WI38 (cell line): Measurements from ENCODE around the gene GMDS.

Source experiments
- H3K4me3 ChIP-seq: 2 replicates; pipeline ENCODE4 v1.5.1; 2011; ENCODE audit warnings: low read depth, mild to moderate bottlenecking, control low read depth, low read length
- TF ChIP-seq, protein P1 (sequence below): IDR thresholded peaks from 2 replicates; pipeline ENCODE4 v1.5.1; 2012; ENCODE audit warnings: low read depth, mild to moderate bottlenecking, control low read depth, low read length

The GMDS gene

DNA sequence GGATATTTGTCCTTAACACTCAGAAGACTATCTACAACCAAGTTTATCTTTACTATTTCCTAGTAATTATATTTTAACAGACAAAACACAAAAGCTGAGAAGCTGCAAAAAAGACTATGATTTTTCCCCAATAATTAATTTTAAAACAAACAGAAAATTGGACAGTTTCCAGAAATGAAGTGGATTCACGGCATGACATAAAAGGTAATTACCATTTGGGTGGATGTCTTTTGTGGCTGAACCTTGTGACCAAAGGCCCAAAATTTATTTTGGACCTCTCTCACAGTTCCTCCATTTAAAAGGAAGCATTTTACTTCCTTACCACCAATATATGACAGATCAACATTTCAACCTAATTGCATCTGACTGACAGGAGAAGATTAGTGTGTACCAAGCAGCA is 90.2 kb downstream of the GMDS start:
- no peak overlapping the region for H3K4me3 ChIP-seq
- TF ChIP-seq, protein P1, sequence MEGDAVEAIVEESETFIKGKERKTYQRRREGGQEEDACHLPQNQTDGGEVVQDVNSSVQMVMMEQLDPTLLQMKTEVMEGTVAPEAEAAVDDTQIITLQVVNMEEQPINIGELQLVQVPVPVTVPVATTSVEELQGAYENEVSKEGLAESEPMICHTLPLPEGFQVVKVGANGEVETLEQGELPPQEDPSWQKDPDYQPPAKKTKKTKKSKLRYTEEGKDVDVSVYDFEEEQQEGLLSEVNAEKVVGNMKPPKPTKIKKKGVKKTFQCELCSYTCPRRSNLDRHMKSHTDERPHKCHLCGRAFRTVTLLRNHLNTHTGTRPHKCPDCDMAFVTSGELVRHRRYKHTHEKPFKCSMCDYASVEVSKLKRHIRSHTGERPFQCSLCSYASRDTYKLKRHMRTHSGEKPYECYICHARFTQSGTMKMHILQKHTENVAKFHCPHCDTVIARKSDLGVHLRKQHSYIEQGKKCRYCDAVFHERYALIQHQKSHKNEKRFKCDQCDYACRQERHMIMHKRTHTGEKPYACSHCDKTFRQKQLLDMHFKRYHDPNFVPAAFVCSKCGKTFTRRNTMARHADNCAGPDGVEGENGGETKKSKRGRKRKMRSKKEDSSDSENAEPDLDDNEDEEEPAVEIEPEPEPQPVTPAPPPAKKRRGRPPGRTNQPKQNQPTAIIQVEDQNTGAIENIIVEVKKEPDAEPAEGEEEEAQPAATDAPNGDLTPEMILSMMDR, result no peak

DNA sequence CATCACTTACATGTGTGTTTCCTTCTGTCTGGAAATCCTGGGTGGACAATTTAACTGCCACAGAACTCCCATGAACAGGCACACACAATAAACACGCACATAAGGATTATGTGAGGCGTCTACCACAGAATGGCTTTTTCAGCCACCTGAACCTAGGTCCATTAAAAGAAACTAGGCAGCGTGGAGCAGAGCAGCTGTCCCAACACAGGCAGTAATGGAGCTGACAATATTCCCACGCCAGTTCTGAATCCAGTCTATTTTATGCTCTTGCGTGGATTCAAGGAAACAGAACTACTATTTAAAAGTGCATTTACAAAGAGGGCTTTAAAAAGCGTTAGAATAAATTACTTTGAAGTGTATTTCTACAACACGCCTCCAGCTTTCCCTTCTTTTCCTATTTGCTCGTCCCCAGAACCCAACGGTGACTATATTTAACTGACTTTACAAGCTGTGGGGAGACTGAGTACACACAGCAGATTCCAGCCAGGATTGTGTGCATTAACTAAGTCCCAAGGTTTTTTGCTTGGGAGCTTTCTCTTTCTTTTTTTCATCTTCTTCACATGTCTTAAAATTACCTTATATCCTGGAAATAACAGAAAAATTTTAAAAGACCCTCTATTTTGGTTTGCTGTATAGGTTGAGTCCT is 95.9 kb downstream of the GMDS start:
- no peak overlapping the region for H3K4me3 ChIP-seq
- TF ChIP-seq, protein P1, result no peak

DNA sequence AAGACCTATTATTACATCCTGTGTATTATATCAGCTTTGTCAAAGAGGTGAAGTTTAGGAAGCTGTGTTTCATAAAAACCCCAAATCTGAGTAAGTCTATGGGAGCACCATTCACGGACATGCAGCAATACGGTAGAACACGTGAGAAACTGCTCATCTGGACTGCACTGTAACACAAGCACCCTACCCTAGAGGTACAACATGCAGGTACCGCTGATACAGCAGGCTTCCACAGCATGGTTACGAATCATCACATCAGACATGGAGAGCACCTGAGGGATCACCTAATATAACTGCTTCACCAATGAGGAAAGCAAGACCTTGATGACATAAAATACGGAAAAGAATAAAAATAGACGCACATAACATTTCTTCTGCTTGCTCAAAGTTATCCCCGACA is 96.7 kb downstream of the GMDS start:
- no peak overlapping the region for H3K4me3 ChIP-seq

DNA sequence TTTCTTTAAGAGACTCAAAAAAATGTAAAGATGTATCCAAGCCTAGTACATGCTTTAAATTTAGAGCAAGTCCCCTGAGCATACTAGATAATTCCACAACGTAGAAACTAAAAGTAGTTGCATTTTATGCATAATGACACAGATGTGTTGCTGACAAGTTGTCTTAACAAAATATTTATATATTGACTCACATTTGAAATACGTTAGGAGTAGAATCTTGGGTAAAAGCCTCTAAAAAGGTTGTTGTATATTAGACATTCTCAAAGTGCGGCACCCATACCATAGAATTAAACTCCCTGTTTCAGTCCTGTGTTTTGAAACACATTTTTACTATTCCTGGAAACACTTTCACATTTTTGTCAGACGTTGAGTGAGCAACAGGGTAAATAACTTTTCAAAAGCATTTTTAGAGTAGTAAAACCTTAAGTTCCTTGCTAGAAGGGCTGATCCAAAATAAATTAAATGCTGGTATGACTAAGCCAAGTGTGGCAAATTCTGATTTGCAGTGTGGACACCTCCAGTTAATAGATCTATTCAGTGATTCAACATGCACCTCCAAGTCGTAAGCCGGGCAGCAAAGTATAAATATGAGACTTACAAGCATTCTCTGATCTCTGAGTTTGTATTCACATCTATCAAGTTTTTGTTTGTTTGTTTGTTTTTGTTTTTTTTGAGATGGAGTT is 97.5 kb downstream of the GMDS start:
- TF ChIP-seq, protein P1, result no peak
- peak overlapping the region; percentile 18 for H3K4me3 ChIP-seq

More for the DNA sequence above, 96.7 kb downstream of the GMDS start:
- TF ChIP-seq, protein P1, result no peak

DNA sequence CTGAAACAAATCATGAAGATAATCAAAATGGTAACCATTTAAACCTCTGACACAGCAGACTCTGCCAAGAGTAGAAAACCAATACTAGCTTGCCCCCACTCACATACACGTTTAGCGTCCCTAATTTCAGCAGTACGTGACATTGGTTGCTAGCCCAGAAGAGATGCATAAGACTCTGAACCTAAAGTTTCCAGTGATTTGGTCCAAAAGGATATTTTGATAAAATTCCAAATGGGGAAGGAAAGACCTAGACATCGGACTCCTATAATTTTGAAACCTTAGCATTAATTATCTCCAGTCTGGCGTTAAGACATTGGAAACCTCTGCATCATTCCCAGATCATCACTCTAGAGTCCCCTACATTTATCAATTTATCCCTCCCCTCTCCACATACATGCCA is 98.1 kb downstream of the GMDS start:
- TF ChIP-seq, protein P1, result no peak
- H3K4me3 ChIP-seq, result no peak overlapping the region

DNA sequence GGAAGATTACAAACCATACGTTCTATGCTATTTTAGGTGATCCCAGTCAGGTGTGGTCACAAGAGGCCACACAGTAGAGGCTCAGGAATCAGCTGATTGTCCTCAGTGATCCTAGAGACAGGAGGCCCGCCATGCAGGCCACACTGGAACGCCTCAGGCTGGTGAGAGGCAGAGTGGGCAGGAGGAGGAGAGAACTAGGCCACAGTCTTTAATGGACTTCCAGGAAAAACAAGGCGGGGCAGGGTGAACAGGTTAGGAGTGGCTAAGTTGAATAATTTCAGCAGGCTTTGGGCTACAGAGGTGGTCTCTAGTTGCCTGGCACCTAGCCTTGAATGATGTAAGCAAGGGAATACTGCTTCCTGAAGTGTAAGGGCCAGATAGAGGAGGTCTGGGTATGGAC is 101.2 kb downstream of the GMDS start:
- H3K4me3 ChIP-seq, result no peak overlapping the region
- TF ChIP-seq, protein P1, result no peak

DNA sequence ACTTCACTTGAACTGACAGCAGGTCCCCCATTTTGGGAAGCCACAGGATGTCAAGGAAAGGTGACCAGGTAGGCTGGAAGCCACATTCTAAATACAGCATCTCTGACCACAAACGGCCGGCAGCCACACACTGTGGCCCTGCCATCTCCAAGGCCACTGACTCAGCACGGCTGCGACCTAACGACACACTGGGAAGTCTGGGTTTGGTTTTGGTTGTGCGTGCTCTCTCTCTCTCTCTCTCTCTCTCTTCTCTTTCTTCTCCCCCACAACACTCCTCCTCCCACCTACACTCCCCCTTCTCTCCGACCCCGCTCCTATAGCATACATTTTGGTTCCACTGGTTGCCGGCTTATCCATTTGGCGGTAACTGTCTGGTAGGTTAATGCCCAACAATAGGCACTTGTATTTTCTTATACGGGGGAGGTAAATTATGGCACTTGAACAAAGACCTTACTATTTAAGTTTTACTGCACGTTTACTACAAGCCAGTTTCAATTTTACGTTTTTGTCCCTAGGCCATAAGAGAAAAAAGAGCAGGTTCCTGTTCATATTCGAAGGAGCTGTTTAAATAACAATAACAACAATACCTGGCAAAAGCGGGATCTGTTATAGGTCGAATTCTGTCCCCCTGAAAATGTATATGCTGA is 103.6 kb downstream of the GMDS start:
- no peak overlapping the region for H3K4me3 ChIP-seq

More for the DNA sequence above, 103.6 kb downstream of the GMDS start:
- TF ChIP-seq, protein P1, result no peak
